ENCODE results near the gene COL2A1. TPM values are rescaled to one million over a fixed set of nuclear protein-coding genes. Genes with fewer than 3 reads are reported as not detected.

COL2A1 gene
- total and polyA plus RNA-seq, 9 of the 15 experiments (the other 6 are each of a cell fraction or from before 2014, with no cell fraction given) = 0.46 TPM; not detected in 8

DNA sequence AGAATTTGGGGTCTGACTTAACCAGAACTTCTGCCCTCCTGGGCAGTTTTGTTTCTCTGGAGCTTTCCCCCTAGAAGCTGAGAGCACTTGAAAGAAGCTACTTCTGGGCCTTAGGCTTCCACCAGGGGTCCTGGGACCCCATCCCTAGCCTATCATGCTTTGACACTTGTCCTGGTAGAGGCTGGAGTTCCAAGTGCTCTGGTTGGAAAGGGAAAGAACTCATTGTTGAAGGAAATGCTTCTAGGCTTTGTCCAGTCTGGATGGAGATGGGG, 1.4 kb upstream of the COL2A1 start:
- ATAC-seq (no peak), FAIRE-seq (no peak), DNase-seq (ENCODE audit: extremely low read depth in 1 of 4, low spot score in 3 of 4) (no peak)
- no peak overlapping the region for H3K4me3 ChIP-seq
- H3K36me3 ChIP-seq (ENCODE audit: control insufficient read depth, insufficient read depth, low read length) = no peaks in the 10 kb centered on the region
- H3K9ac ChIP-seq (ENCODE audit: insufficient read depth in 1 of 2, low read depth in 2 of 2, low read length in 2 of 2) = no peak overlapping the region
- no TSS peak for BruUV-seq (replicated peaks)
- no peaks in the 10 kb centered on the region for H3K79me2 ChIP-seq (ENCODE audit: control insufficient read depth, insufficient read depth, low read length)
- no peak for TF ChIP-seq LEF1 (IDR thresholded peaks at IDR 0.05)
- TF ChIP-seq, protein P1, sequence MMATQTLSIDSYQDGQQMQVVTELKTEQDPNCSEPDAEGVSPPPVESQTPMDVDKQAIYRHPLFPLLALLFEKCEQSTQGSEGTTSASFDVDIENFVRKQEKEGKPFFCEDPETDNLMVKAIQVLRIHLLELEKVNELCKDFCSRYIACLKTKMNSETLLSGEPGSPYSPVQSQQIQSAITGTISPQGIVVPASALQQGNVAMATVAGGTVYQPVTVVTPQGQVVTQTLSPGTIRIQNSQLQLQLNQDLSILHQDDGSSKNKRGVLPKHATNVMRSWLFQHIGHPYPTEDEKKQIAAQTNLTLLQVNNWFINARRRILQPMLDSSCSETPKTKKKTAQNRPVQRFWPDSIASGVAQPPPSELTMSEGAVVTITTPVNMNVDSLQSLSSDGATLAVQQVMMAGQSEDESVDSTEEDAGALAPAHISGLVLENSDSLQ (IDR thresholded peaks at IDR 0.05) = no peak
- TF ChIP-seq SNRNP70 (optimal IDR thresholded peaks at IDR 0.05; ENCODE audit: low read depth, low read length) = no peak
- TF ChIP-seq, protein P2, sequence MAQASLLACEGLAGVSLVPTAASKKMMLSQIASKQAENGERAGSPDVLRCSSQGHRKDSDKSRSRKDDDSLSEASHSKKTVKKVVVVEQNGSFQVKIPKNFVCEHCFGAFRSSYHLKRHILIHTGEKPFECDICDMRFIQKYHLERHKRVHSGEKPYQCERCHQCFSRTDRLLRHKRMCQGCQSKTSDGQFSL (CRISPR knock-in tag; IDR thresholded peaks at IDR 0.05) = no peak
- TF ChIP-seq, protein P2 (tag; IDR thresholded peaks at IDR 0.05) = no peak
- no peak for TF ChIP-seq BACH1 (tag; IDR thresholded peaks at IDR 0.05)
- no peak for TF ChIP-seq SLC30A9 (CRISPR knock-in tag; IDR thresholded peaks at IDR 0.05)
- no peak for TF ChIP-seq KLF6 (CRISPR knock-in tag; IDR thresholded peaks at IDR 0.05; ENCODE audit: borderline replicate concordance)
- no peak for TF ChIP-seq COPS2 (conservative IDR thresholded peaks at IDR 0.05)
- no peak for TF ChIP-seq RBM39 (optimal IDR thresholded peaks at IDR 0.05; ENCODE audit: low read depth, low read length)
- TF ChIP-seq, protein P3, sequence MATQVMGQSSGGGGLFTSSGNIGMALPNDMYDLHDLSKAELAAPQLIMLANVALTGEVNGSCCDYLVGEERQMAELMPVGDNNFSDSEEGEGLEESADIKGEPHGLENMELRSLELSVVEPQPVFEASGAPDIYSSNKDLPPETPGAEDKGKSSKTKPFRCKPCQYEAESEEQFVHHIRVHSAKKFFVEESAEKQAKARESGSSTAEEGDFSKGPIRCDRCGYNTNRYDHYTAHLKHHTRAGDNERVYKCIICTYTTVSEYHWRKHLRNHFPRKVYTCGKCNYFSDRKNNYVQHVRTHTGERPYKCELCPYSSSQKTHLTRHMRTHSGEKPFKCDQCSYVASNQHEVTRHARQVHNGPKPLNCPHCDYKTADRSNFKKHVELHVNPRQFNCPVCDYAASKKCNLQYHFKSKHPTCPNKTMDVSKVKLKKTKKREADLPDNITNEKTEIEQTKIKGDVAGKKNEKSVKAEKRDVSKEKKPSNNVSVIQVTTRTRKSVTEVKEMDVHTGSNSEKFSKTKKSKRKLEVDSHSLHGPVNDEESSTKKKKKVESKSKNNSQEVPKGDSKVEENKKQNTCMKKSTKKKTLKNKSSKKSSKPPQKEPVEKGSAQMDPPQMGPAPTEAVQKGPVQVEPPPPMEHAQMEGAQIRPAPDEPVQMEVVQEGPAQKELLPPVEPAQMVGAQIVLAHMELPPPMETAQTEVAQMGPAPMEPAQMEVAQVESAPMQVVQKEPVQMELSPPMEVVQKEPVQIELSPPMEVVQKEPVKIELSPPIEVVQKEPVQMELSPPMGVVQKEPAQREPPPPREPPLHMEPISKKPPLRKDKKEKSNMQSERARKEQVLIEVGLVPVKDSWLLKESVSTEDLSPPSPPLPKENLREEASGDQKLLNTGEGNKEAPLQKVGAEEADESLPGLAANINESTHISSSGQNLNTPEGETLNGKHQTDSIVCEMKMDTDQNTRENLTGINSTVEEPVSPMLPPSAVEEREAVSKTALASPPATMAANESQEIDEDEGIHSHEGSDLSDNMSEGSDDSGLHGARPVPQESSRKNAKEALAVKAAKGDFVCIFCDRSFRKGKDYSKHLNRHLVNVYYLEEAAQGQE (IDR thresholded peaks at IDR 0.05; ENCODE audit: borderline replicate concordance) = no peak
- TF ChIP-seq, protein P3 (CRISPR knock-in tag; IDR thresholded peaks at IDR 0.05; ENCODE audit: low read depth) = no peak
- H2AFZ ChIP-seq (ENCODE audit: low read depth, low read length) = no peak overlapping the region
- no peaks in the 10 kb centered on the region for H3K9me1 ChIP-seq (ENCODE audit: control insufficient read depth, insufficient read depth, low read length)
- H4K20me1 ChIP-seq (replicated peaks; ENCODE audit: control insufficient read depth, insufficient read depth, low read length) = 0 out of 2 replicates have a peak, but pooled peaks cover 3% of the 10 kb centered on the region
- intact Hi-C loops (cut with micrococcal nuclease) (no loop called here), in situ Hi-C loops (cut with MboI) (no loop called here)
- ChIA-PET POLR2A (interaction anchor here (1.9 kb wide), 1 partner anchor 10 kb away, joined by 6 read pairs; no protein-coding TSS in a partner anchor), CTCF (ENCODE audit: low intra/inter-chr PET ratio) (interaction anchor here (0.6 kb wide), 1 partner anchor 57 kb away, joined by 3 read pairs; no protein-coding TSS in a partner anchor)
- H3K27me3 ChIP-seq (ENCODE audit: control insufficient read depth in 2 of 2, insufficient read depth in 2 of 2, low read length in 2 of 2) = peaks cover 67 to 71% of the 10 kb centered on the region in 2 experiments
- H3K9me3 ChIP-seq (replicated peaks; ENCODE audit: control insufficient read depth, insufficient read depth, low read depth, low read length) = no peaks in the 10 kb centered on the region
- H3K4me1 ChIP-seq (replicated peaks in 1 of 2; ENCODE audit: control insufficient read depth in 2 of 2, insufficient read depth in 2 of 2, low read length in 2 of 2) = peaks cover 0 to 28% of the 10 kb centered on the region in 2 experiments; a peak in 2 of 5 replicates
- H3K27ac ChIP-seq (ENCODE audit: extremely low read depth, low read depth, low read length) = no peak overlapping the region
- no peak overlapping the region for H3K4me2 ChIP-seq (ENCODE audit: insufficient read depth, low read length)
